GM12872 (cell line): ENCODE results near the gene PDE4D.

Source experiments
- CTCF ChIP-seq: IDR thresholded peaks from 3 replicates; pipeline ENCODE4 v1.5.1; 2011; ENCODE audit warnings: low read depth, mild to moderate bottlenecking, low read length, moderate library complexity; ENCODE audit not compliant: insufficient read depth

Gene PDE4D

DNA sequence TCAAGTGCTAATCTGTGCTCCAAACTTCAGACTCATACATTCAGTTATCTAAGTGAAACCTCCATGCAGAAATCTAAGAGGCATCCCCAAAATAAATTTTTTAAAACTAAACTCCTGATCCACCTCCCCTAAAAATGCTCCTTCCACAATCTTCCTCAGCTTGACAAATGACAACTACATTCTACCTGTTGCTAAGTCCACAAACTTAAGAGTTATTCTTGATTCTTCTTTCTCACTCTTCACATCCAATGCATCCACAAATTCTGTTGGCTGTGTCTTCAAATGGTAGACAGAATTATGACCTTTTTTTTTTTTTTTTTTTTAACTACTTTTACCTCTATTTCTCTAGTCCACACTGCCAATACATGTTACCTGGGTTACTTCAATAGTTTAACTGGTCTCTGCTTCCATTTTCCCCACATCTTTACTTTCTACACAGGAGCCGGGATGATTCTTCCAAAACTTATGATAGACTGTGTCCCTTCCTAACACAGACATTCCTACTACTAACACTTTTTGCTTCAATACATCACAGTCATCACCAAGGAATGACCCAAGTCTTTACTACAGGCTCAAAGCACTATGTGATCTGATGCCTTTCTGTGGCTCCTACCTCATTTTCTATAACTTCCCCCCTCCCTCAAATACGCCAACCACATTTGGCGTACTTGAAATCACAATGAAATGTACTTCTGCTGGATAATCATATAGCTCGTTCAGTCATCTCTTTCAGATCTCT lies 143.6 kb downstream of the PDE4D start:
- no peak for TF ChIP-seq CTCF

GRCh38 chr5:59746241-59746765 lies 147.2 kb downstream of the PDE4D start:
- TF ChIP-seq CTCF: no peak

DNA sequence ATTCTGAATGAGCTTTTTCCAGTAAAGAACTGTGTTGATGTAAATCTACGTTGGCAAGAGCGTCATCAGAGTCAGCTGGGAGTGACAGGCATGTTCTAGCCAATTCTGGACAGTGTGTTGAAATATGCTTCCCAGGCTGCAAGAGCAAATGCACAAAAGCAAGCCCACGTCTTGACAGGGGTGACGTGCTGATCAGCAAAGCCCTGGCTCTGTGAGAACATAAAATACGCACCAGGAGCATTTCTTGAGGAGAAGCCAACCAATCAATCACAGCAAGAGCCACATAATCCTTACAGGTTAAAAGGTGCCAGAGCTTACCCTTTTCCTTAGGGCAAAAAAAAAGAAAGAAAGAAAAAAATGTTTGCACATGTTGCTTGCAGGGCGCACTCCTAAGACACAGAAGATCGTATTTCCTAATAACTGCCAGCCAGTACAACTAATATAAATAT lies 148.1 kb downstream of the PDE4D start:
- TF ChIP-seq CTCF: no peak

DNA sequence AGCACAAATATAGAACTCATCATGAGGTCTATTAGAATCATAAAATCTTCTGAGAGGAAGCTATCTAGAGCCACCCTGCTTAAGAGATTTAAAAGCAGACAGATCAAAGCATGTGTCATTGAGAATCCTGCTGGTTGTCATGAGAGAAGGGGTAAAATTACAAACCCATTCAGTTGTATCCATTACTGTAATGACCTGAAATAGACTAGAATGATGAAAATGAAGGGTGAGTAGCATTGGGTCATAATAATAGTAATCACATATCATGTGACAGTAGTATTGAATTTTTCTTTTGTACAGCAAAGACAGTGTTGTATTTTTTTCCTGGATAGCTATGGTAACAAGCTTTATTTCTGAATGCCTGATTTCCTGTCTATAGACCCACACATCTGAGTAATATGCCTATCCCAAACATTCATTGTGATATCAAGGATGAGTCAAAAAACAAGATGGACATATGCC lies 149.0 kb downstream of the PDE4D start:
- no peak for TF ChIP-seq CTCF

DNA sequence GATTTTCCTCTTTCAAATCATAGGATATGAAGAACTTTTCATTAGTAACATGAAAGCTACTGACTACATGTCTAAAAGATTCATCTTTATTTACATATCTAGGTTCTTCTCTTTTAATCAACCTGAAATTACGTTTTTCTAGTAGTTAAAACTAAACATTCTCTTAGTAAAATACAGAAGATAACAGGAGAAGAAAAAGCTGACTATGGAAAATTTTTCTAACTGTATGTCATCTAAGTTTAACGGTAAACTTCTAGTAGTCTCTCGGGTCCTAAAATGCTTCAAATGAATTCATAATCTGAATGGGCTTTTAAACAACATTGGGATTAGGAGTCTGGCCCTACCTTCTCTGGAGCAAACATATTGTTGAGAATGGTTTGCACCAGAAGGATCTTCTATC lies 151.9 kb downstream of the PDE4D start:
- TF ChIP-seq CTCF: no peak

DNA sequence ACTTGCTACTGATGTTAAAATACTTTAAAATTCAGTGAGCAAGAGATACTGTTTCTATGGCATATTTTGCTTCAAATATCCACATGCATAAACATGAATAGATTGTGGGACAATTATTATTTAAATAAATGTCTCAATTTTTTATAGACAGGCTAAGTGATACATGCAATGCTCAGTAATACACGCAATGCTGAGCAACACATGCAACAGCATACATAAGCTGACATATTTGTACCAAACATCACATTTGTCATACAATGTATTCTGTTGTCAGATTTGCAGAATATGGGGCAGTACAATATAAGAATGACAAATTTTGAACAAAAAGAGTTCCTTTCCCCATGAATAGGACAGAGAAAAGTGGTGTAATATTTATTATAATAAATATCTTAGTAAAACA lies 155.5 kb downstream of the PDE4D start:
- no peak for TF ChIP-seq CTCF

DNA sequence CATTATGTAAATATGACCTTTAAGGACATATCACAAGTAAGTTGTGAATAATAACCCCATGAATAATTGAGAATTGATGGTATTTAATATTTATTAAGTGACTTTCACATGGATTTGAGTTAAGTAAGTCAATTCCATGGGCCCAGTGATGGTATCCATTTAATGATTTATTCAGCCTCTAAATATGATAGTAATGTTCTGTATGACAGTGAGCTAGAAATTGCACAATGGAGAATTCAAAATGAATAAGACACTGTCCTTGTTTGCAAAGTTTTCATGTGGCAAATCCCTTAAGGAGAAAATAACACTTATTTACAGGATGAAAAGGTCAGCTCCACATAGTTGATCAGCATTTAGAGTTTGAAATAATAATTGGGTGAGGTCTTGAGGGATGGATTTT lies 160.7 kb downstream of the PDE4D start:
- TF ChIP-seq CTCF: no peak
